Muscle layer of duodenum (tissue), 2 donors: ENCODE data around the gene GSTA5.
"Not testable (repeated sequence)": the region's sequence is repeated elsewhere in the genome, so short reads cannot be mapped to it uniquely, and the experiment has no call there.

Experiments
- H3K27ac ChIP-seq: one replicate; pipeline ENCODE4 v1.7.0; 2013; ENCODE audit warnings: mild to moderate bottlenecking, low read length
- H3K27me3 ChIP-seq: one replicate; pipeline ENCODE4 v1.7.0; 2013; ENCODE audit warnings: low read depth, mild to moderate bottlenecking, control low read depth, low read length
- H3K36me3 ChIP-seq, 2 donors: one replicate each; pipeline ENCODE4 v1.7.0; 2013; ENCODE audit warnings: low read length in 2 of 2, control low read depth in 1 of 2, mild to moderate bottlenecking in 1 of 2; ENCODE audit not compliant: insufficient read depth in 2 of 2, control insufficient read depth in 1 of 2
- H3K4me1 ChIP-seq, 2 donors: one replicate each; pipeline ENCODE4 v1.7.0; 2013; ENCODE audit warnings: low read length in 2 of 2, mild to moderate bottlenecking in 2 of 2, control low read depth in 1 of 2, moderate library complexity in 1 of 2; ENCODE audit not compliant: insufficient read depth in 2 of 2, control insufficient read depth in 1 of 2
- H3K4me3 ChIP-seq, 2 donors: one replicate each; pipeline ENCODE4 v1.7.0; 2013; ENCODE audit warnings: low read length in 2 of 2, low read depth in 1 of 2, mild to moderate bottlenecking in 1 of 2
- H3K9me3 ChIP-seq, 2 donors: one replicate each; pipeline ENCODE4 v1.7.0; 2013; ENCODE audit warnings: low read length in 2 of 2, control low read depth in 1 of 2, mild to moderate bottlenecking in 1 of 2; ENCODE audit not compliant: control insufficient read depth in 1 of 2
- donor health status: healthy.

The GSTA5 gene

GRCh38 chr6:52830869-52831268 lies 9.7 kb downstream of the GSTA5 start:
- not testable (repeated sequence) for H3K4me1 ChIP-seq, H3K4me3 ChIP-seq, H3K27ac ChIP-seq, H3K9me3 ChIP-seq, H3K36me3 ChIP-seq, H3K27me3 ChIP-seq

GRCh38 chr6:52829046-52829817 lies 11.4 kb downstream of the GSTA5 start:
- H3K4me3 ChIP-seq = no peak overlapping the region
- no peaks in the 10 kb centered on the region for H3K27me3 ChIP-seq
- no peaks in the 10 kb centered on the region for H3K4me1 ChIP-seq
- no peaks in the 10 kb centered on the region for H3K9me3 ChIP-seq
- H3K27ac ChIP-seq = no peak overlapping the region
- H3K36me3 ChIP-seq = no peaks in the 10 kb centered on the region

DNA sequence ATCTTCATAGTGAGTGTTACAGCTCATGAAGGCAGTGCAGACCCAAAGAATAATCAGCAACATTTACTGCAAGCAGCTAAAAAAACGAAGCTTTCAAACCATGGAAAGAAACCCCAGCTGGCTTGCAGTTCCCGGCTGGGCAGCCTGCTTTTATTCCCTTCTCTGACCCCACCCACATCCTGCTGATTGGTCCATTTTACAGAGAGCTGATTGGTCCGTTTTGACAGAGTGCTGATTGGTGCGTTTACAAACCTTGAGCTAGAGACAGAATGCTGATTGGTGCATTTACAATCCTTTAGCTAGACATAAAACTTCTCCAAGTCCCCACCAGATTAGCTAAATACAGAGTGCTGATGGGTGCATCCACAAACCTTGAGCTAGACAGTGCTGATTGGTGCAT lies 12.0 kb downstream of the GSTA5 start:
- not testable (repeated sequence) for H3K9me3 ChIP-seq, H3K4me3 ChIP-seq, H3K4me1 ChIP-seq, H3K36me3 ChIP-seq, H3K27me3 ChIP-seq, H3K27ac ChIP-seq

GRCh38 chr6:52827073-52827783 lies 13.4 kb downstream of the GSTA5 start:
- H3K9me3 ChIP-seq, H3K4me3 ChIP-seq, H3K36me3 ChIP-seq, H3K27me3 ChIP-seq, H3K27ac ChIP-seq, H3K4me1 ChIP-seq: not testable (repeated sequence)

GRCh38 chr6:52826513-52826912 lies 14.1 kb downstream of the GSTA5 start:
- Histone ChIP-seq H3K4me3 (no peak overlapping the region), H3K27me3 (no peaks in the 10 kb centered on the region), H3K9me3 (peaks cover 0 to 6% of the 10 kb centered on the region in 2 donors), H3K4me1 (no peaks in the 10 kb centered on the region), H3K27ac (no peak overlapping the region), H3K36me3 (no peaks in the 10 kb centered on the region)

- not testable (repeated sequence) for H3K27ac ChIP-seq, H3K9me3 ChIP-seq, H3K4me1 ChIP-seq, H3K27me3 ChIP-seq, H3K36me3 ChIP-seq, H3K4me3 ChIP-seq
These were observed 14.6 kb downstream of the GSTA5 start for GRCh38 chr6:52825900-52826459.

- not testable (repeated sequence) for H3K27ac ChIP-seq, H3K9me3 ChIP-seq, H3K27me3 ChIP-seq, H3K36me3 ChIP-seq, H3K4me3 ChIP-seq, H3K4me1 ChIP-seq
These were observed 15.3 kb downstream of the GSTA5 start for GRCh38 chr6:52825270-52825793.

DNA sequence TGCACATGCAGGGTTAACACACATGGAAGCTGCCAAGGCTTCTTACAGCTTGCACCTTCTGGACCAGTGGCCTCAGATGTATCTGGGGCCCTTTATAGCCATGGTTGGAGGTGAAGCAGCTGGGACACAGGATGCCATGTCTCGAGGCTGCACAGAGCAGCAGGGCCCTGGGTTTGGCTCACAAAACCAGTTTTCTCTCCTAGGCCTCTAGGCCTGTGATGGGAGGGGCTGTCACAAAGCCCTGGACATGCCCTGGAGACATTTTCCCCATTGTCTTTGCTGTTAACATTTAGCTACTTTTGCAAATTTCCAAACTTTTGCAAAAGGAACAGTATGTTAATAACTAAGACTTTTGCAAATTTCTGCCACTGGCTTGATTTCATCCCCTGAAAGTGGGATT lies 18.8 kb downstream of the GSTA5 start:
- H3K27ac ChIP-seq = no peak overlapping the region
- peaks cover 0 to 6% of the 10 kb centered on the region in 2 donors for H3K9me3 ChIP-seq
- H3K4me3 ChIP-seq = no peak overlapping the region
- no peaks in the 10 kb centered on the region for H3K4me1 ChIP-seq
- H3K27me3 ChIP-seq = no peaks in the 10 kb centered on the region
- no peaks in the 10 kb centered on the region for H3K36me3 ChIP-seq

DNA sequence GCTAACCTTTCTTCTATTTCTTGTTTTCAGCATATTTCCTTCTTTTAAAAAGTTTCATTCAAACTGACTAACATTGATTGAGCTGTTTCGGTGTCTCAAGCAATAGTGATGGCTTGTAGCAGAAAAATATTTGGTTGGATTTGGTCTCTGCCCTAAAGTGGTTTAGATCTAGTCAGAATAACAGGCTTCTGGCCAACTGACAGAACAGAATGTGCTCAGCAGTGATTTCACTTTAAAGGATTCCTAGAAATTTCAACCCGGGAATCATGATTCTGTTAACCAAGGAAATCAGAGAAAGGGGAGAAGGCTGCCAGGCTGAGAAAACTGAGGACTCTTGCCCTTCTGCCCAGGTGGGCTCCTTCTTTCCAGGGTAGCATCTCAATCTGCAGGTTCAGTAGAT lies 20.4 kb downstream of the GSTA5 start:
- H3K4me3 ChIP-seq = no peak overlapping the region
- no peak overlapping the region for H3K27ac ChIP-seq
- H3K9me3 ChIP-seq = peaks cover 0 to 6% of the 10 kb centered on the region in 2 donors
- no peaks in the 10 kb centered on the region for H3K36me3 ChIP-seq
- H3K4me1 ChIP-seq = no peaks in the 10 kb centered on the region
- no peaks in the 10 kb centered on the region for H3K27me3 ChIP-seq

- no peaks in the 10 kb centered on the region for H3K27me3 ChIP-seq
- H3K4me3 ChIP-seq = no peak overlapping the region
- H3K9me3 ChIP-seq = no peaks in the 10 kb centered on the region
- no peaks in the 10 kb centered on the region for H3K4me1 ChIP-seq
- H3K36me3 ChIP-seq = no peaks in the 10 kb centered on the region
- no peak overlapping the region for H3K27ac ChIP-seq
These were observed 25.2 kb downstream of the GSTA5 start for GRCh38 chr6:52815167-52816092.

DNA sequence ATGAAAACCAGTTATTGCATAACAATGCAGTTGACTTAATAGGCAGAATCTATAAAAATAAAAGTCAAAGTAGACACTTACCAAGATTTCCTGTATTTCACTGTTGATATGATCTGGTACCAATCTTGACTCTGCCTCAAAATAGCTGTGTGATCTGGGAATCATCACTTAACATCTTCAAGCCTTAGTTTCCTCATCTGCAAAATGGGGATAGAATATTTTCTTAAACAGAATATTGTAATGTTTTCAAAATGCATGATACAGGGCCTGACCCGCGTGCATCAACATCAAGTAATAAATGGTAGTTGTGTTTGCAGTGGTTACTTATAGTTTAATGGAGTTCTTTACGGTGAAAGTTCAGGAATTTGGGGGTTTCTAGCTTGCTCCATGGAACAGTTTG lies 26.1 kb downstream of the GSTA5 start:
- H3K4me3 ChIP-seq, H3K9me3 ChIP-seq, H3K27me3 ChIP-seq, H3K27ac ChIP-seq, H3K36me3 ChIP-seq, H3K4me1 ChIP-seq: not testable (repeated sequence)
